NCI-H1092 (cell line): ENCODE measurements around the gene PPM1M.
"Not testable (repeated sequence)": the region's sequence is repeated elsewhere in the genome, so short reads cannot be mapped to it uniquely, and the experiment has no call there.

ENCODE experiments used
- DNase-seq: peaks from one replicate; lab custom pipeline; 2025; lab: John Stamatoyannopoulos, UW

The PPM1M gene

DNA sequence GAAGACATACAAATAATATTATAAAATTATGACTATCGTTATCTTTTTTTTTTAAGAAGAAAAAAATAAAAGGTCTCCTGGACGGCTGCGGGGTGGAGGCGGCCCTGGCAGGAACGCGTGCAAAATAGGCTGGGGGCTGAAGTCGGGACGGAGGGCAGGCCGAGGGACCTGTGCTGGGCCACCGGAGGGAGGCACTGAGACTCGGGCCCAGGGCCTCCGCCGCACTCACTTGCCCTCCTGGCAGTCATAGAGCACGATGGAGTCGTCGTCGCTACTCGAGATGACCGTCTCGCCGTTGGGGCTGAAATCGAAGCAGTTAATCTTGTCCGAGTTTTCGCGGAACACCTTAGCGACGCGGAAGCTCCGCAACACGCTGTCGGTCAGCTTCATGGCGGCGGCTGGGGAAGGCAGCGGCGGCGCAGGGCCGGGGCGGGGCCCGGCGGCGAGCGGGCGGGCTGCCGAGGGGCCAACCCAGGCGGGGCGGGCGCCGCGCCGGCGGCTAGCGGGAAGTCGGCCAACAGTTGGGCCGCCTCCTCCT lies 32.5 kb downstream of the PPM1M start:
- no peak for DNase-seq

DNA sequence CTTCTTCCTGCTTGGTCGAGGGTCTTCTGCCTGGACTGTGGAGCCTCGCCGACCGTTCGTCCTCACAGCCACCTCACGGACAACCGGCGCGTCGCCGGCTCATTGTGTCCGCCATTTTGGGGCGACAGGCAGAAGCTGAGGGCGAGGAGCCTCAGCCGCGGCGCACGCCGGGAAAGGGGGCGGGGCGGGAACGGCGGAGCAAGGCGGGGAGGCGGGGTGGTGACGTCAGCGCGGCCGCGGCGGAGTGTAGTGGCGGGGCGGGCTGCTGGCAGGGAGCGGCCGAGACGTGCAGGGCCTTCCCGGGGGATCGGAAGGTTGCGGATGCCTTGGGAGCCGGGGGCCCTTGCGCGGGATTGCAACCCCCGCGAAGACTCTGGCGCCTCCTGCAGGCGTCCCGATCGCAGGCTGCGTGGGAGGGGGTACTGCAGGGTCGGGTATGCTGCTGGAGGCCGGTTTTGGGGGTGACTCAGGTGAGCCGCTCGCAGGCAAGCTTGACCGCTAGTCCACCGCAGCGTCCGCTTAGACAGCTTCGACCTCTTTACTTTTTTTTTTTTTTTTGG lies 33.0 kb downstream of the PPM1M start, which contains the start of gene WDR82:
Gene WDR82 (minus strand): TSS at position 140 of the 560 bp plus-strand sequence. CDS start 288 bp downstream, outside the sequence.
- peak; percentile 84 for DNase-seq

DNA sequence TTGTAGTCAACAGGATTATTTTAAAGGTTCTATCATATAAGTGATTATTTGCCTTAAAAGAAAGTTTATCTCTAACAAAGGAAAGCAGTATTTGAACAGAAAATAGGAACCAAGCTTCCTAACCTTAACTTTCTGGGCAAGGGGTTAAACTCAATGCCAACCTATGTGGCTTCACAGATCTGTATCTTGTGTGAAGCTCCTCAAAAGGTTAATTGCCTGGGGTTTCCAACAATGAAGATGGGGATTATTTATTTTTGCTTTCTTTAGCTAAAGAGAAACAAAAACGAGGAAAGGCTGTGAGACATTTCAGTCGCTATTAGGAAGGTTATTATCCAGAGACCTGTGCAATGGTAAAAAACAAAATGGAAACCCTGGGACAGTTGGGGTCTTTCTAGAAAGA lies 34.0 kb downstream of the PPM1M start:
- no peak for DNase-seq

DNA sequence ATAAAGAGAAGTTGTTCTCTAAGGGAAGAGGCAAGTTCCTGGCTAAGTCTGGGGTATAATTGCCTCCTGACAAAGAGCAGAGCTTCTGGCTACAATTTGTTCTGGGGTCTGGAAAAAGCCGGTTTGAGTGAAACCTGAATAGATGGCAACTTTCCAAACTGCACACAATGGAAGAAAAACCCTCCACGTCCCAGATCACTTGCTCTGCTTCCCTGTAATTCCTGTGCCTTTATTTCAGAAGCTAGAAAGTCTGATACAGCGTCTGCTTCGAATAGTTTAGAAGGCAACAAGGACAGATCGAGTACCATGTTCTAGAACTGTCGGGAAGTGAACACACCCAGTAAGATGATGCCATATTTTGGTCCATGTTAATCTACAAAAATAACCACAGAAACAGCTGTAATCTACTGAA lies 34.5 kb downstream of the PPM1M start:
- peak; percentile 50 for DNase-seq

DNA sequence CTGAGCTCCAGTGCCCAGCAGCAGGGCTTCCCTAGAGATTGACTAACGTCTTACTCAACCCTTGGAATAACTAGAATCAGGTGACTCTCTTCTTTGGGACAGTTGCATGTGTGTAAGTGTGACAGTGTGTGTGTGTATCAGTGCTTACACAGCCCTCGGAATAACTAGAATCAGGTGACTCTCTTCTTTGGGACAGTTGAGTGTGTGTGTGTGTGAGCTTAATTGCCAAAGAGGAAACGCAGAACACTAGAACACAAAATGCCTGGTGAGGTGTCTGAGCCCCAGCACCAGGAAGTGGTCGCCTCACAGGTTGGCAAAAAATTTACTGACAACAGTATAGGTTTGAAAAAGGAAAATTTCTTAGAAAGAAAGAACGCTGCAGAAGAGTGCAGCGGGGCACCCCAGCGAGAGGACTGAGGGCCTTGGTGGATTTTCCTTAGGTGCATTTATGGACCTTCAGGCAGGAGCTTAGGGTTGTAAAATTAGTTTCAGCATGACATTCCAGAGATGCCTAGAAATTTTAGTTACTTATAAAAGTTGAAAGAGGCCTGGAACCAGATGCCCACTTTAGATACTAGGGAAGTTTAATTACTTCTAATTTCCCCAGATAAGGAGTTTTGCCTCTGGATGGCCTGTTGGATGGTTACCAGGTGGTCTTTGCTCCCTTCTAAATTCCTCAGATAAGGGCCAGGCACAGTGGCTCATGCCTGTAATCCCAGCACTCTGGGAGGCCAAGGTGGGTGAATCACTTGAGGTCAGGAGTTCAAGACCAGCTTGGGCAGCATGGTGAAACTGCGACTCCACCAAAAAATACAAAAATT lies 36.6 kb downstream of the PPM1M start:
- DNase-seq, result no peak

DNA sequence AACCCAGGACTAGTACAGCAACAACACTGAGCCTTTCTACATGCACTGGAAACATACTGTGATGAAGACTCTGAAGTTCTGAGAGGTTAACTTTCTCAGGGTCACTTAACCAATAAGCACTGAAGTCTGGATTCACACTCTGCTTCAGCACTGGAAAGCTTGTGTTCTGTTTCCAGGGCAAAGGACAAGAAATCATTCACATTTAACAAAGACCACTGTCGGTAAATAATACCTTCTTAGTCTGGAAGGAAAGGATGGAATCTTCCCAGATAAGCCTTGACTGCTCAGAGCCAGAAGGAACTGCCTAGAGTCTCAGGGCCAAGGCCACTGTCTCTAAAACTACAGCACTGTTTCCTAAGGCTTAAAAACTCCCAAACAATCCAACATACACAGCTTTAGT lies 37.7 kb downstream of the PPM1M start:
- DNase-seq, result no peak

DNA sequence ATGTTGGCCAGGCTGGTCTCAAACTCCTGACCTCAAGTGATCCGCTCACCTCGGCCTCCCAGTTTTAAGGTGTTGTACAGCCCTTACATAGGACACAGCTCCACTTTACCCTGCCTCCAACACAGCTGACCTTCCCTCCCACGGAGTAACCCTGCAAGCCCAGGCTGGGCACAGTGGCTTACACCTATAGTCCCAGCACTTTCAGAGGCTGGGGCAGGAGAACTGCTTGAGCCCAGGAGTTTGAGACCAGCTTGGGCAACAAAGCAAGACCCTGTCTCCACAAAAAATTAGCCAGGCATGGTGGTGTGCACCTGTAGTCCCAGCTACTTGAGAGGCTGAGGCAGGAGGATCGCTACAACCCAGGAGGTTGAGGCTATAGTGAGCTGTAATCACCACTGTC lies 38.5 kb downstream of the PPM1M start:
- DNase-seq, result not testable (repeated sequence)

DNA sequence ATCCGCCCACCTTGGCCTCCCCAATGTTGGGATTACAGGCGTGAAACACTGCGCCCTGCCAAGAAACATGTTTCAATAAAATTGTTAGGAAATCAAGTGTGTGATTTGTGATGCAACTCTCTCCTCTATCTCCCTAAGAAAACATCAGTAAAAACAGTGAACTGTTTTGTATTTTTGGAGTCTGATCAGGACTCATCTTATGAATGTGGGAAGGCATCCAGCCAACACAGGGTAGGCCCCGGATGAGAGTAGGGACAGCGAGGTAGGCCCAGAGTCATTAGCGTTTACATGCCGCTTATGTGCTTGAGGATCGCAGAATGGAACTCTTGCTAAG lies 41.2 kb downstream of the PPM1M start:
- DNase-seq, result no peak

DNA sequence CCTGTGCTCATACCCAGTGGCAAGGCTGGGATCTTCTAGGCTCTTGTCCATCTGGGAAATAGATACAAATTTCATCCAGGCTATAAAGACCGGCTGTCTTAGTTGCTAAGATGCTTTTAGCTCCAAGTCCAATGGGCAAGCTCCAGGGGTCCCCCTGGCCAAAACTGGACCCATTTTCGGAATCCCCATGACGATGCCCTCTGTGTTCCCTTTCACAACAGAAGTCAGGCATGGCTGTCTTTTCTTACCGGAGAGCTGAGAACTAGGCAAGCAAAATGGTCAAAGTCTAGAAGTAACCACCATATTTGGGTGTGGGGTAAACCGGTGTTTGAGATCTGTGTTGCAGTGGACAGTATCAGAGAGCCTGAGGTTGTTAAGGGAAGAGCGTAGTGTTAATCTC lies 43.1 kb downstream of the PPM1M start:
- DNase-seq, result no peak

DNA sequence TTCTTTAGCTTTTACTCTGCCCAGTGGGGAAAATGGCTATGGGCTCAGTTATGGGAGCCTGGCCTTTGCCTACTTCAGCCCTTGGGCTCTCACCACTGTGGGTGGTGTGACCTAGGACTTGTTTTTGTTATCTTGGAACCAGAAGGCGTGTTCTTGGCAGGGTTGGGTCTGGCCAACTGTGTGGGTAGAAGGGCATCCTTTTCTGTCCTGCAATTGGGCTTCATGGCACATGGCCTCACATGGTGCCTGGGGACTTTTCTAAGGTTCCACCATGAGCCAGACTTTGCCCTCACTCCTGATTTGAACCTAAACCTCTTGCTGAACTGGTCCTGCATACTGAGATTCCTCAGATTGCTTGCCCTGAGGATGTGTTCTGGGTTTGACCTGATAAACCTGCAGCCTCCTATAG lies 43.8 kb downstream of the PPM1M start:
- DNase-seq, result no peak

DNA sequence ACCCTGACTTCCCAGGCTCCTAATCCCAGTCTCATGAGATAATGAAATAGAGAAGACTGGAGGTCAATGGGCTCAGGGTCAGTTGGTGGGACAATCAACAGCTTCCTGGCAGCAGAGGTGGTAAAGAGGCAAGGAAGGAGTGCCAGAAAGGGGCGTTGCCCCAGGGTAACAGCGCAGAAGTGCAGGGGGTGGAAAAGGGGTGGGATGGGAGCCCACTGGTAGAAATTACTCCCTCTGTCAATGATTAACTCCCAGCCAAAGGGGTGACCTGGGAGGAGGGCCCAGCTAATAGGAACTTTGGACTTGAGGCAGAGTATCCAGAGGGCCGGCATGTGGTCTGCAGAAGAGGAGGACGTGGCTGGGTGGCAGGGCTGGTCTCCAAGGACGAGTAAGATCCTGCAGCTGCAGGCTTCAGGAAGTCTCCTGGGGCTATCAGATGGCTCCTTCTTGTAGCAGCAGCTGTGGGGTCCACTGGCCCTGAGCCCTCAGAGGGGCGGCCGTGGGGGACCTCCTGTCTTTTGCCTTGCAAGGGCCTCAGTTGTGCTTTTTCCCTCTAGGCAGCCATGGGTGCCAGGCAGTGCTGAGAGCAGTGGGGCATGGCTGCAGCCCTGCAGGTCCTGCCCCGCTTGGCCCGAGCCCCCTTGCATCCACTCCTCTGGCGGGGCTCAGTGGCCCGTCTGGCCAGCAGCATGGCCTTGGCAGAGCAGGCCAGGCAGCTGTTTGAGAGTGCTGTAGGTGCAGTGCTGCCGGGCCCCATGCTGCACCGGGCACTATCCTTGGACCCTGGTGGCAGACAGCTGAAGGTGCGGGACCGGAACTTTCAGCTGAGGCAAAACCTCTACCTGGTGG lies 44.4 kb downstream of the PPM1M start:
- no peak for DNase-seq

DNA sequence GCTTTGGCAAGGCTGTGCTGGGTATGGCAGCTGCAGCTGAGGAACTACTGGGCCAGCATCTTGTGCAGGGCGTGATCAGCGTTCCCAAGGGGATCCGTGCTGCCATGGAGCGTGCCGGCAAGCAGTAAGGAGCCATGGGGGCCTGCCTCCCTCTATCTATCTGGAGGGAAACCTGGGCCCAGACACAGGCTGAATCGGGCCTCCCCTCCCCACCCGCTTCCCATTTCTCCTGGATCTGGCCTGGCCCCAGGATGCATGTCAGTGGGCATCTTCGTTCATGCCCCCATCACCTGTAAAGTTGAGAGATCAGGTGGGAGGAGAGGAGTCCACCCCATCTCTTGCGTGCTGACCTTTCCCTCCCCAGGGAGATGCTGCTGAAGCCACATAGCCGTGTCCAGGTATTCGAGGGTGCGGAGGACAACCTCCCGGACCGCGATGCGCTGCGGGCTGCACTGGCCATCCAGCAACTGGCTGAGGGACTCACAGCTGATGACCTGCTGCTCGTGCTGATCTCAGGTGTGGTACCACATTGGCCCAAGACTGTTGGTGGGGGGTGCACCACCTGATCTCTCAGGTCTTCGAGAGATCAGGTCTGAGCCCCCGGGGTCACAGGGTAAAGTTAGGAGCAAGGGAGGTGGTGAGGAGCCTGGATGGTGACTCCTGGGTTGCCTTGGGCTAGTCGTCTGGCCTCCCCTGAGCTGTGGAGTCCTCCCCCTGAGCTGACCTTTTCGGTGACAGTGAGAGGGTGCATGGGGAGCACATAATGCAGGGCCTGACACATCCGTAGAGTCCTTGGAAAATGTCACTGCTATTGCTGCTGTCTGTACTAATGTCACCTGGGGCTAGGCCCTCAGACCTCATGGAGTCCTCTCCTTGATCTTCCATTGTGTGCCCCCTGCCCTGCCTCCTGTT lies 45.3 kb downstream of the PPM1M start:
- DNase-seq, result no peak

DNA sequence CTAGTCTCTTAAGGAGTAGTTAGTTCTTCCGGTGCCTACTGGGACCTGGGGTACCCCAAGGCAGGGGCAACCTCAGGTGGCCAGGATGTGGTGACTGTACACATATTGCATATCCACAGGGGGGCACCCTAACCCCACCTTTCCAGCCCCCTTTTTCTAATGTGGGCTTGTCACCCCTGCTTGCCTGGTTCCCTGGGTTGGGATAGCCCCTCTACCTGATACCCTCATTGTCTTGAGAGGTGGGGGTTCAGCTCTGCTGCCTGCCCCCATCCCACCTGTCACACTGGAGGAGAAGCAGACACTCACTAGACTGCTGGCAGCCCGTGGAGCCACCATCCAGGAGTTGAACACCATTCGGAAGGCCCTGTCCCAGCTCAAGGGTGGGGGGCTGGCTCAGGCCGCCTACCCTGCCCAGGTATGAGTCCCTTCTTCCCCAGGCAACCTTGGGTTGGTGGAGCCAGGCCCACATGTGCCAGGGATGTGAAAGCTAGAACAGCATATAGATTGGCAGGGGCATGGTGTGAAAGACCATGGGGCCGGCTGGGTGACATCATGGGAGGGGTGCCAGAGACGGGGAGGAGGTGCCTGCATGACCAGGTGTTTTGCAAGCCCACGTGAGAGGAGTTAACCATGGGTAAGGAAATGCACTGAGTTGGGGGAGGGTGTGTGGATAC lies 46.1 kb downstream of the PPM1M start:
- DNase-seq, result no peak

DNA sequence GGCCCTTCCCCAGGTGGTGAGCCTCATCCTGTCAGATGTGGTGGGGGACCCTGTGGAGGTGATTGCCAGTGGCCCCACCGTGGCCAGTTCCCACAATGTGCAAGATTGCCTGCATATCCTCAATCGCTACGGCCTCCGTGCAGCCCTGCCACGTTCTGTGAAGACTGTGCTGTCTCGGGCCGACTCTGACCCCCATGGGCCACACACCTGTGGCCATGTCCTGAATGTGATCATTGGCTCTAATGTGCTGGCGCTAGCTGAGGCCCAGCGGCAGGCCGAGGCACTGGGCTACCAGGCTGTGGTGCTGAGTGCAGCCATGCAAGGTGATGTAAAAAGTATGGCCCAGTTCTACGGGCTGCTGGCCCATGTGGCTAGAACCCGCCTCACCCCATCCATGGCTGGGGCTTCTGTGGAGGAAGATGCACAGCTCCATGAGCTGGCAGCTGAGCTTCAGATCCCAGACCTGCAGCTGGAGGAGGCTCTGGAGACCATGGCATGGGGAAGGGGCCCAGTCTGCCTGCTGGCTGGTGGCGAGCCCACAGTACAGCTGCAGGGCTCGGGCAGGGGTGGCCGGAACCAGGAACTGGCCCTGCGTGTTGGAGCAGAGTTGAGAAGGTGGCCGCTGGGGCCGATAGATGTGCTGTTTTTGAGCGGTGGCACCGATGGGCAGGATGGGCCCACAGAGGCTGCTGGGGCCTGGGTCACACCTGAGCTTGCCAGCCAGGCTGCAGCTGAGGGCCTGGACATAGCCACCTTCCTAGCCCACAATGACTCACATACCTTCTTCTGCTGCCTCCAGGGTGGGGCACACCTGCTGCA lies 46.9 kb downstream of the PPM1M start:
- no peak for DNase-seq

DNA sequence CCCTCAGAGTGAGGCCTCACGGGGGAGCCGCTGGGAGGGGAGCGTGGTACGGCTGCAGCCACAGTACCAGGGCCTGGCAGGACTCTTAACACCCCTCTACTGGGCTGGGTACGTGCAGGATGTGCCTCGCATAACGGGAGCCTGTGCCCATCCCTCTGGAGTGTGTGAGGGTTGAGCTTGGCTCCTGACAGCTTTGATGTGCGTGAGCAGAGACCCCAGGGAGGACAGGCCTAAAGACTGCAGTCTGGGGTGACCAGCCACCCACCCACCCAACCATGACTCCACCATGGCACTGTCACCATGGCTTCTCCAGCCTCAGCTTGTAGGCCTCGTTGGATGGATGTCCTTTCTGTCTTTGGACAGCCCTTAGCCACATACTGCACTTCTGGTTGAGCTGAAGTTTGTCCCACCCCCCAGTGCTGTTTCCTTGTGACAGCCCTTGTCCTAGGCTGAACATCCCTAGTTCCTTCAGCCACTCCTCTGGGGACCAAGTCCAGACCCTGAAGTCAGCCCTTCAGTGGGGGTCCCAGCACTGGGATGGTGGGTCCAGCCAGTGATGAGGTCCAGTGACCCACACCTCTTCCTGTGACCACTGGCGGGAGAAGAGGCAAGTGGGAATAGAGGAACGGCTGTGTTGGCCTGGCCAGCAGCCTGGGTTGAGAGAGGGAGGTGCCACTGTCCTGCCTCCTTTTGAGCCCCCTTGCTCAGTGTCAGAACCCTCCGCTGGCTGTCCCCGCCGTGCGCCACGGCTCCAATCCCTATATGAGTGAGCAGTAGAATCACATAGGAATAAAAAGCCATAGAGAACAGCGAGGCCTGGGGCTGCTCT lies 48.1 kb downstream of the PPM1M start:
- DNase-seq, result no peak

DNA sequence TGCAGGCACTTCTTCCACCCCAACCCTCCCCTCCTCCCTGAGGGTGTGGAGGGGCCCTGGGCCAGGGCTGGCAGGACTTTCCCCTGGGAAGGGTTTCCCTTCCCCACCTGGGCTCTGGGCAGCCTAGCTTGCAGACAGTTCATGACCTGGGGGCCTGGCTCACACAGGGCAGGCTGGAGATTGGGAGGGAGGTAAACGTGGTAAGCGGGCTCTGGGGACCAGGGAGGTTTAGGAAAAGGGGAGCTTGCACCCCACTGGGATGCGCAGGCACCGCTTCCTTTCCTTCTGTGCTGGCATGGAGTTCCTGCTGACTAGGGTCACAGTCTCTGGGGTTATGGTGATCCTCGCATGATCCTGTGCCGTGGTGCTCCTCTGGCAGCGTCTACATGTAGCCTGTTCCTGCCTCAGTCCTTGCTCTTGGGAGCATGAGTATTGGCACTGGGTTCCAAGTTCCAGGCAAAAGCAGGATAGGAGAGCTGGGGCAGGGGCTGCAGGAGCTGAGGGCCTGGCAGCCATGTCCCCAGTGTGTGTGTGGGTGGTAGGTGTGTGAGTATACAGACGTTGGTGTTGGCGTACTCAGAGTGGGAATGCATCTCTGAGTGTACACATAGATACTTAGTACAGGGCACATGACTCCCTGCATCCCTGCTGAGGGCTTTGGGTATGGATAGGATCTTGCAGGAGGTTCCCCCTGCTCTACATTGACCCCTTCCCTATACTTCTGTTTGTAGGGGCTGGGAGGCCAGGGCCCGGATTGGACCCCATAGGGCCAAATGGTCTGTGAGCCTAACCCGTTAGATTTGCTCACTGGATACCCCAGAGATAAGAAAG lies 49.0 kb downstream of the PPM1M start:
- no peak for DNase-seq

DNA sequence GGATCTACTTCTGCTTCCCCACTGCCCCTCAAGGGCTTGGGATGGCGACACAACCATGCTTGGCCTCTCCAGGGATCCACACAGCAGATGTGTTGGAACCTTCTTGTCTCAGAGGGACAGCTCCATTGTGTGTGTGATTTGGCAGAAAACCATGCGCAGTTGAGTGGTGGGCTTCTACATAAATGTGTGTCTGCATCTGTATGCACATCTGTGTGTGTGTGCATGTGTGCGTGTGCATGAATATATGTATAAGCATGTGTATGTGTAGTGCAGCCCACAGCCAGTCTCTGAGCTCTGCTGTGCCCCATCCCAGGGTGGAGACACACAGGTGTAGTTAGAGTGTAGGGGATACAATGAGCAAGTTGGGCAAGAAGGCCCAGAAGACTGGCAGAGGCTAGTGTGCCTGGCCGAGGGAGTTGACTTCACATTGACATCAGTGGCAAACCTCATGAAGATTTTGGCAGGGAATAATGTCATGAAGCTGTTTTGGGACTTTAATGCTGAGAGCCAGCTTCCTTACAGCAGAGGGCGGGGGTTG lies 50.2 kb downstream of the PPM1M start:
- no peak for DNase-seq
